GM04504 (cell line): ENCODE results near the gene FNDC3B.

Experiments
- DNase-seq: peaks from one replicate; pipeline ENCODE4 v3.0.0-alpha.2; 2012; ENCODE audit warnings: low read depth

The FNDC3B gene

DNA sequence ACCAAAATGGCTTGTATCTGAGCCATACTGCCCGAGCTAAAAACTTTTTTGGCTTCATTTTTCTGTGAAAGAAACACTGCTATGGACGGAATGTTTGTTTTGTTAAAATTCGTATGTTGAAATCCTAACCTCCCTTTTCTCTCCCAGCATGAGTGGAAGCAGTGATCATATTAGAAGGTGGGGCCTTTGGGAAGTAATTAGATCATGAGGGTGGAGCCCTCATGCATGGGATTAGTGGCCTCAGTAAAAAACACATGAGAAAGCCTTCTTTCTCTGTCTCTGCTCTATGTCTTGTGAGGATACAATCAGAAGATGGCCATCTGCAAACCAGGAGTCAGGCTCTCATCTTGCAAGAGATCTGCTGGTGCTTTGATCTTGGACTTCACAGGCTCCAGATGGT lies 7.4 kb upstream of the FNDC3B start:
- no peak for DNase-seq

DNA sequence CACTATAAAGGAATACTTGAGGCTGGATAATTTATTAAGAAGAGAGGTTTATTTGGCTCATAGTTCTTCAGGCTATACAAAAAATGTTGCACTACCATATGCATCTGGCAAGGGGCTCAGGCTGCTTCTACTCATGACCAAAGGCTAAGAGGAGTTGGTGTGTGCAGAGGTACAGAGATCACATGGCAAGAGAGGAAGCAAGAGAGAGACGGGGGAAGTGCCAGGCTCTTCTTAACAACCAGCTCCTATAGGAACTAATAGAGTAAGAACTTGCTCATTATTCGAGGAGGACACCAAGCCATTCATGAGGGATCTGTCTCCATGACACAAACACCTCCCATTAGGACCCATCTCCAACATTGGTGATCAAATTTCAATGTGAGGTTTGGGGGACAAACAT lies 6.0 kb upstream of the FNDC3B start:
- DNase-seq = no peak

DNA sequence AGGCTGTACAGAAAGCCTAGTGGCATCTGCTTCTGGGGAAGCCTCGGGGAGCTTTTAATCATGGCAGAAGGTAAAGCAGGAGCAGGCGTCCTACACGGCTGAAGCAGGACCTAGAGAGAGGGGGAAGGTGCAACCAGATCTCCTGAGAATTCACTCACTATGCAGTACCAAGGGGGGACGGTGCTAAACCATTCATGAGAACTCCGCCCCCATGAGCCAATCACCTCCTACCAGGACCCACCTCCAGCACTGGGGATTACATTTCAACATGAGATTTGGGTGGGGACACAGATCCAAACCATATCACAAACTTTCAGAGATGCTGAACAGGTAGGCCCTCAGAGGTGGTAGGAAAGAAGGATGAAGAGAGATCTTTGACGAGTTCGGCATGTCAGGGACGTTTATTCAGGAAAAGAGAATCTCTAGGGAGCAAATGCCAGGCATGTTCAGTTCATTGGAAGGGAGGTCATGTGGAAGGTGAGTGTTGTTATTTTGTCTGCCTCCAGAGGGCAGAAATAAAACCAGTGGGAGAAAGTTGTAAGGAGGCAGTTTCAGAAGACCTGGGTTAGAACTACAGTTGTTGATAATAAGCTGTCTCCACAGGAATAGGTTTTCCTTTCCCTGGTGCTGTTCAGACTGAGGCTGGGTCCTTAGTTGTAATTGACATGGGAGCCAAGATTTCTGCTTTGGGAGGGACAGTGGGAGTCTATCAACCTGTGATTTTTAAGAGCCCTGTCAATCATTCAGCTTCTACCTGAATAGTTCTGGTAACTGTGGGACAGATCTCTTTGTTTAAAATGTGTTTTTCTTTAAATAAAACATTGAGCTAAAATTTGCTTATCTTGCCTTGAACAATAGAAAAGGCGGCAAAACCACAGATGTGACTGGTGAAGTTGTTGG lies 4.3 kb upstream of the FNDC3B start:
- DNase-seq = peak; percentile 10

DNA sequence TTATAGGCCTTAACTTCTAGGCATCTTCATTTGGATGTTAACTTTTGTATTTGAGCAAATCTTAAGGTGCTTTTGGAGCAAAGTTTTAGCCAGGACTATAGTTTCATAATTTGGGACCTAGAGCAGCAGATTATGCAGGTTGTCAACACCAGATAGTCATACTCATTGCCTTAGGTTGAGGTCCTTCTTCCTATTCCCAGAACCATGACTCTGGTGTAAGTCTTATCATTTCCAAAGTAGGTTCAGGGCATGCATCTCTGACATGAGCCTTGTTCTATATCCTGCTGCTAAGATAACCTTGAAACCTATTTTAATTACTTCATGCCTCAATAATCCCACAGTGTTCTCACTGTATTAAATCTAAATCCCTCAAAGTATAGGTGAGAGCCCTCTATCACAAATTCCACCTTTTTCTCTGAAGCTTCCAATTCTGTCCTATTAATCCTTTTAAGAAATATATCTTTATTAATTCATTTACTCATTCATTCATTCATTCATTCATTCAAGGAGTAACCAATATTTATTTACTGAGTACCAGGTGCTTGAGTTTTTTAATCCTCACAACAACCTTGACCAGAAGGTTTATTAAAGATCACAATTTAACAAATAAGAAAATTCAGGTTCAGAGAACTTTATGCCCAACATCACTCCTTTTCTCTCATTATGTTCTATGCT lies 2.7 kb upstream of the FNDC3B start:
- DNase-seq = no peak

DNA sequence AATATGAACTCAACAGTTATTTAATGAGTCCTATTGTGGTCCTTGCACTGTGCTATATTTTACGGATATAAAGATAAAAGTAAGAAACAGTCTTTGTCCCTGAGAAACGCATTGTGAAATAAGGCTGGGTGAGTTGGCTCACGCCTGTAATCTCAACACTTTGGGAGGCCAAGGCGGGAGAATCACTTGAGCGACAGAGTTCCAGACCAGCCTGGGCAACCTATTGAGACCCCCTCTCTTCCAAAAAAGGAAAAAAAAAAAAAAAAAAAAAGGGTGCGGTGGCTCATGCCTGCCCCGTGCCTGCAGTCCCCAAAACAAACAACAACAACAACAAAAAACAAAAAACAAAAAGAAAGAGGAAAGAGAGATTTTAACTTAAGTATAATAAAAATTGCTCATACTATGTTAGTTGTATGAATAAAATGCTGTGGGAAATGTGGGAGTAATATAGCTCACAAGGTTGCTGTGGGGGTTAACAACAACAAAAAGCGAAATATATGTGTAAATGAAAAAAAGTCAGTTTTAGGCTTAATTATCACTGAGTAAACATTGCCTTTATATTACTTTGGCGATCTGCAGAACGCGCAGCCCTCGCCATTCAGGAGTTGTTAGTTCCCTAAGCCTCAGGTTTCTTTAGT lies 461 bp upstream of the FNDC3B start:
- peak; percentile 7 for DNase-seq

DNA sequence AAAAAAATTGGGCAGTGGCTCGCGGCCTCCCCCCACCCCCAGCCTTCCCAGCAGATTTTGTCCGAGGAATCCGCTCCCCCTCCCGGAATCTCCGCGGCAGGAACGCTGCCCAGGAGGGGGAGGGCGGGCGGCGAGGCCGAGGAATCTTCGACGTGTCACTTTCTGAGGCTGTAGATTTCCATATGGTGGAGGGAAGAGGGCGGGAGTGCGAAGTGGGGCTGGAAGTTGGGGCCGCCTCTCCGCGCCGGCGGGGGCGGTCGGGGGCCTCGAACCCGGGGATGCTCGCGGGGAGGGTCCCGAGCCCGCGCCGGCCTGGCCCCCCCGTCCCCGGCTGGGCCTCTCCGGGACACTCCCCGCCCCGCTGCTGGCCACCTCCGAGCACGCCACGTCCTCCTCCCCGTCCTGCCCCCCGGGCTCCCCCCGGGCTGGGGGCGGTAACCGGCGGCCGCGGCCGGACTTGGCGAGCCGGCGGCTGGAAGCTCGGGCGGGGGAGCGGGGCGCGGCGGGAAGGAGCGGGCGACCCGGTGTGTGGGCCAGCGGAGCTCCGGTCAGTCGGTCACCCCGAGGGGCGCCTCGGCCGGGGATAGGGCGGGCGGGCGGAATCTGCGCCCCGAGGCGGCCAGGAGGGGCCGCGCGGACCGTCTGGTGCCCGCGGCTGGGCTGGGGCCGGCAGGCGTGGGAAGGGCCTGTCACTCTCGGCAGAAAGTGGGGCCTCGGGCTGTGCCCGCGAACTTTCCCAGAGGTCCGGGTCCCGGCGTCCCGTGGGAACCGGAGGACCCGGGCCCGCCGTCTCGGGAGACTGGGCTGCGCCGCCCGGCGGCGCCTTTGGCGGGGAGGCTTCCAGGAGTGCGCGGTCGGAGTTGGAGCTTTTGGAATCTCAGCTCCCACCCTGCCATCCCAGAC lies 951 bp downstream of the FNDC3B start:
- peak; percentile 72 for DNase-seq

DNA sequence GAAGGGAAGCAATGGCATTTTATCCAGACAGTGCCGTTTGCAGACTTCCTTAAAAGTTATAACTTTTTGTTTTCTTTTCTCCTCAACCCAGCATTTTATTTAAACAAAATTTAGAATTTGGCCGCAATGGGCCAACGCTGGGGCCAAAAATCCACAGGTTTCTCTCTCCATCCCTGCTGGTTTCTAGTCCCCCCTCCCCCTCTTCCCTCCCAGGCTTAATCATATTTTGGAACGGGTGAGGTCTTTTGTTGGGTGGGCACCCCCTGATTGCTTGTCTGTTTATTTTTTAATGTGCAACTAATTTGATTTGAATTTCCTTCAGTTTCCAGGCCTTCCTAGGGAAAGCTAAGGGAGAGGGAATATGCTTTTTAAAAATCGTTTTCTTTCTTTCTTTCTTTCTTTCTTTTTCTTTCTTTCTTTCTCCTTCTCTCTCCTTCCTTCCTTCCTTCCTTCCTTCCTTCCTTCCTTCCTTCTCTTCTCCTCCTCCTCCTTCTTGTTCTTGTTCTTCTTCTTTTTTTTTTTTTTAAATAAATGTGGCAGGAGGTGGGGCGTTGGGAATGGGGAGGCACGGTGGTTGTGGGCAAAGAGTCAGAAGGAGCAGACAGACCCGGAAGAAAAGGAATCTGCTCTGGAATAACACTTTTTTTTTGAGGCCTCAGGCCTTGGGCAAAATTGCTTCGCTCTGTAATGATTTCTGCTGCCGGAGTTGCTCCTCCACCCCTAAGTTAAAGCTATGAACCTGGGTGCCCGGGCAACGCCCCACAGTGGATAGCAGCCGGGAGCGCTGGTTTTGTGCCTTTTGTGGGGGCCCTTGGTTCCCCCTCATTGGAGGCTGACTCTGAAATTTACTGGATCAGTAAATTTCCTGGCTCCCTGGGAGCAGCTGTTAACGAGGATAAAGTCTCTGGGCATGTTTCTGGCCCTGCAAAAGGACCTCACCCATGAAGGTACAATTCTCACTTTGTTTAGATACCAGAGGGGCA lies 1.9 kb downstream of the FNDC3B start:
- peak; percentile 36 for DNase-seq

DNA sequence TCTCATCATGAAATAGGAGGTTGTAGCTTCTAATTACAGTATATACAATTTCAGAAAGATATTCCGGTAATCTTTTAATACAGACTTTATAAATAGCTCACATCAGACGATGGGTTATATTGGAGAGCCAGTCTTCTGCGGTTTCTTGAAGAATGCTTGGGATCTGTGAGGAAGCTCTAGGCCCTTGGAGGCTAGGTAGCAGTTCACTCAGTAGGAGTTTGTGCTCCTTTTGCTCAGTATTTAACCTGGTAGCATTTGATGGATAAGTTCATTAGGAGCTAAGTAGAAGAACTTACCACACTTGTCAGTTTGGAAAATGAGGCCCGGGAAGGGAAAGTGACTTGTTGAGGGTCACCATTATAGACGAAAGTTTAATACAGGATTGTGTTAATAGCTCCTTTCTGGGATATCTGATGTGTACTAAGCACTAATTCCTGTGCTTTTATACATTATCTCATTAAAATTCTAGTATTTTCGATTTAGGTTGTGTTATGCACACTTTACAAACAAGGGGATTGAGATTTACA lies 2.8 kb downstream of the FNDC3B start:
- no peak for DNase-seq

DNA sequence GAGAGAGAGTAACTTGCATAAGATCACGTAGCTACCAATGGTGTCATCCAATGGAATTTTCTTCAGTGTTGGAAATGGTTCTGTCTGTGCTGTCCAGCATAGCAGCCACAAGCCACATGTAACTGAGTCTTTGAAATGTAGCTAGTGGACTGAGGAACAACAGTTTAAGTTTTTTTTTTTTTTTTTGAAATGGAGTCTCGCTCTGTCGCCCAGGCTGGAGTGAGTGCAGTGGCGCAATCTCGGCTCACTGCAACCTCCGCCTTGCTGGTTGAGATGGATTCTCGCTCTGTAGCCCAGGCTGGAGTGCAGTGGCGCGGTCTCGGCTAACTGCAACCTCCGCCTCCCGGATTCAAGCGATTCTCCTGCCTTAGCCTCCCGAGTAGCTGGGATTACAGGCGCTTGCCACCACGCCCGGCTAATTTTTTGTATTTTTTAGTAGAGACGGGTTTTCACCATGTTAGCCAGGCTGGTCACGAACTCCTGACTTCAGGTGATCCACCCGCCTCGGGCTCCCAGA lies 3.3 kb downstream of the FNDC3B start:
- peak; percentile 20 for DNase-seq

DNA sequence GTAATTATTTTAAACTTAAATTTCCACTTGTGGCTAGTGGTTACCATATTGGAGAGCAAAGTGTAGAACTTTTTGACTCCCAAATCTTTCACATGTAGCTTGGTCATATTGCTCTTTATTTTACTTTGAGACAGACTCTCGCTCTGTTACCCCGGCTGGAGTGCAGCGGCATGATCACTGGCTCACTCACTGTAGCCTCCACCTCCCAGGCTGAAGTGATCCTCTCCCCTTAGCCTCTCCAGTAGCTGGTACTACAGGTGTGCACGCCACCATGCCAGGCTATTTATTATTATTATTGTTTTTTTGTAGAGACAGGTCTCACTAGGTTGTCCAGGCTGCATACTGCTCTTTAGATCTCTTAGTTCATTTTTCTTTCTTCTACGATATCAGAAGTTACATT lies 3.9 kb downstream of the FNDC3B start:
- DNase-seq = no peak

DNA sequence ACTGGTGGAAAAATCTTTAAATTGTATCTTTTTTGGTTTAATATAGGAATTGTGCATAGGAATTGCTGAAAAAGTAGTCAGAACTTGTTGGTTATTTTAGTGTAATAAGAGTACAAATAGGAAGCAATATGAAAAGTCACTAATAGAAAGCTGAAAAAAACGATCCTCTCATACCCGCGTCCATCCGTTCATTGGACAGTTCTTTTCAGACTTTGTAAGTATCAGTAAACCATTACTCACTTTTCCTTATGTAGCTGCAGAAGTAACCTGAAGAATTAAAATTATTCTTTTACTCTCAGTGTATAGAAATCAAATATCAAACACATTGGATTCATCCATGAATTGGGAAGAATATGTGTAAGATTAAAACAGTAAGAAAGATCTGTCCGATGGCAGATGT lies 4.4 kb downstream of the FNDC3B start:
- no peak for DNase-seq

DNA sequence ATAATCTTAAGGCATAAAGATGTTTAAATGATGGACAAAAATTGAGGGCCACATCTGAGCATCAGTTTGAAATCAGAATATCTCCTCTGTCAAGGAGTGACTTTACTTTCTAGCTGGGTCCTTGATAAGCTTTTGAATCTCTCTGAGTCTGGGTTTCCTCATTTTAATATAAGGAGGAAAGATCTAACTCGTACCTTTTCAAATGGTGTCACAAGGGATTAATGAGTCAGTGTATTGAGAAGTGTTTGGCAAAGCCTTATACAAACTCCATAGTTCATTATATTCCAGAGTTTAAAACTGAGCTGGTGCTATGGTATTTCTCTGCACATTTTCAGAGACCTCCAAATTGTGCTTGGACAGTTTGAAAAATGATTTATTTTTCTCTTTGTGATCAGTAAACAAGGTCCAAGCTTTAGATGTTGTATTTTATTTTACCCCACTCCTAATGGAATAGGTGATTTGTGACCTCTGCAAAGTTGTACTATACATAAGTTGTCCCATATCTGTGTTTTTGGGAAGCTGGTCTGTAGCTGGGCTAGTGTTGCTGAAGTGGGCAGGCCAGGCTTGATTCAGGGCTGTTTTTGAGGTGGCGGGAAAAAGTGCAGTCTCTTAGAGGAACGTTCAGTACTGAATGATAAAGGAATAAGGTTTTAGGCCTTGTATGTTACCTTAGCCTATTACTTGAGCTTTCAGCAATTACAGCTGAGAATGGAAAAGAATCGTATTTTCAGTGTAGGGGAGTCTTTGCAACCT lies 5.6 kb downstream of the FNDC3B start:
- no peak for DNase-seq

DNA sequence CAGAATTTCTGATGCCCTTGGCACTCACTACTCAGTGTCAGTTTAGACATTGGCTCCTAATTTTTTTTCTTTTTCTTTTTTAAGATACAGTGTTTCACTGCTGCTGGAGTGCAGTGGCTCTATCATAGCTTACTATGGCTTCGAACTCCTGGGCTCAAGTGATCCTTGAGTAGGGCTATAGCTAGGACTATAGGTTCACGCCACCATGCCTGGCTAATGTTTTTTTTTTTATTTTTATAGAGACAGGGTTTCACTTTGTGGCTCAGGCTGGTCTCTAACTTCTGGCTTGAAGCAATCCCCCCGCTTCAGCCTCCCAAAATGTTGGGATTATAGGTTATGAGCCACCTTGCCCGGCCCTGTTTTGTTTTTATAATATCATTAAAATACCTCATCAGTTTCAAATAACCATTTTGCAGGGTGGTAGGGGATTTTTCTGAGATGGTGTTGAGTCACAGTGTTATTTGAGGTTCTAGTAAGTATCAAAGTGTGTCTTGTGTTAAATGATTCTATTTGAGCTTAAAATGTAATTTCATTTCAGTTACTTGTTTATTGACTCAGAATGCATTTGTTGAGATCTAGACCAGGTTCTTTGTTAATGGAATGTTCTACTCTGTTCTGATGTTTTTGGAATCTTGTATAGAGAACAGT lies 7.0 kb downstream of the FNDC3B start:
- DNase-seq = no peak

DNA sequence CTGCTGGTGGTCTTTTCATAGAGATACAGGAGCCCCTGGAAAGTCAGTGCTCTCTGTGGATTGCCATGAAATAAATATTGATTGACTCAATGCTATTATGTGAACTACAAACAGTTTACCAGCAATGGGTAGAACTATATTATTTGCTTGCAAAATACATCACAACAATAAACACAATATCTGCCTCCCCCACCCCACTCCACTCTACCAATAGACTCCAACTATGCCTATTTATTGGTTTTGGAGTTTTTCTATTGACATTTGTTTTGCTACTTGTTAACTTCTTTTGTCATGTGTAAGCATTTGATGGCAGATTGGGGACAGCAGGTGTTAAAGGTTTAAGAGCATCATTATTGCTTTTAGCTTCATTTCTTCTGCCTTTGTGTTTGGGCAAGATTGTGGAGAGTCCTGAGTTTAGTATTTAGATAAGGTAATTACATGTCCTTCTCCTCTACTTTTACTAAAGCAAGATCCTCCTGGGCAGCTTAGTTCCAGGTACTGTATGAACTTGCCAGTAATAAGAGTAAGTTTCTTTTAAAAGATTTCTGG lies 8.3 kb downstream of the FNDC3B start:
- no peak for DNase-seq

DNA sequence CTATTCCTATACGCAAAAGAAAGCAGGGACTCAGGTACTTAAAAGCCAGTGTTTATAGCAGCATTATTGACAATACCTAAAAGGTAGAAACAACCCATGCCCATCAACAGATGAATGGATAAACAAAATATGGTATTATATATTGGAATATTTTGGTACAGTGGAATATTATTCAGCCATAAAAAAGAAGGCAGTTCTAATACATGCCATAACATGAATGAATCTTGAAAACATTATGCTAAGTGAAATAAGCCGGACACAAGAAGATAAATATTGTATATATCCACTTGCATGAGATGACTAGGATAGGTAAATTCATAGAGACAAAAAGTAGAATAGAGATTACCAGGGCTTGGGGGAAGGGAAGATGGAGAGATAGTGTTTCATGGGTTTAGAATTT lies 9.2 kb downstream of the FNDC3B start:
- no peak for DNase-seq

DNA sequence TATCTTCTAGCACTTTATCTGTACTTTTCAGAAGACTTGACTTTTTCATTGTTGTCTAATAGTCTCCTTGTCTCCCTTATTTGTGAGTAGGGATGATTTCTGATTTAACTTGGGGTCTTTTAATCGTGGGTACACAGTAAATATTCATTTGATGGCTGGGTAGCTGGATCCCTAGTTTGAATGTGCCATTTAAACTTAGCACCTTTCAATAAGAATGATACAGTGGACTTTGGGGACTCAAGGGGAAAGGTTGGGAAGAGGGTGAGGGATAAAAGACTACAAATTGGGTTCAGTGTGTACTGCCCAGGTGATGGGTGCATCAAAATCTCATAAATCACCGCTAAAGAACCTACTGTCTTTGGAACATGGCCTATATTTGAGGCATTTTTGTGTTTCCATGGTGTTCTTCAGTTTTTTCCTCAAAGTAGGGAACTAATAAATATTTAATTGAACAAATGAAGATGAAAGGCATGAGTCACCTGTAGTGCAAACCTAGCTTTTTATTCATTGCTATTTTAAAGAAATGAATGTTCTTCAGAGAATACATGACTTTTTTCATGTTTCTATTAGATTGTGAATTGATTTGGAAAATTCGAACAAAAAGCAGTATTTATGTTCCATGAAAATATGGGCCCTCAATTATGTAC lies 12.1 kb downstream of the FNDC3B start:
- no peak for DNase-seq

DNA sequence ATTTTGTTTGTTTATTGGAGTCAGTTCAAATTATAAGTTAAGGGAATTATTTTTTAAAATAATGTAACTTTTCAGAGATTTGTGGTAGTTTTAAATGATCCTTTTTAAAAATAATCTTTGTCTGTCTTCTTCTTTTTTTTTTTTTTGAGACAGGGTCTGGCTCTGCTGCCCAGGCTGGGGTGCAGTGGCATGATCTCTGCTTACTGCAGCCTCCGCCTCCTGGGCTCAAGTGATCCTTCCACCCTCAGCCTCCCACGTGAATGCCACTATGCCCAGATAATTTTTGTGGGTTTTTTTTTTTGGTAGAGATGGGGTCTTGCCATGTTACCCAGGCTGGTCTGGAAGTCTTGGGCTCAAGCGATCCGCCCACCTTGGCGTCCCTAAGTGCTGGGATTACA lies 12.6 kb downstream of the FNDC3B start:
- DNase-seq = no peak

DNA sequence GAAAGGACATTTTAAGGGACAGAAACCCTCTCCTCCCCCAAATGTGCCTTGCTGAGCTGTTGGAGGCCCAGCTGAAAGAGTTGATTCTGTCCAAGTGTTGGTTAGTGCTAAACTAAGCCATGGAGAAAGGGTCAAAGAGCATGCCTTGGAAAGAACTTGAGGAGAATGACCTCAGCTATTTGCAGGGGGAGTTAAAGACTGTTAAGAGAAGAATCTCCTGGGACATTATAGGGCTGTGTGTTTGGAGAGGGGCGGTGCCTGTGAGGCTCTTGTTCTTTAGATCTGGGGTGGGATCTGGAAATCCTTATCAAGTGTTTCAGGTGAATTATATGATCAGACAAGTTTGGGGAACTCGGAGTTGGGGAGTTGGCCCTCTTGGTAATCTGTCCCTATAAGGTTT lies 13.0 kb downstream of the FNDC3B start:
- no peak for DNase-seq
